HEK293 (cell line): ENCODE data around the gene NFATC3.

ENCODE experiments used
- ATF2 ChIP-seq: fragments of 450-650 bp; formaldehyde crosslinking; IDR thresholded peaks from 2 replicates; pipeline ENCODE4 v1.5.1; 2016; ENCODE audit warnings: missing biosample characterization, missing genetic modification characterization, low read depth
- EGR2 ChIP-seq: fragments of 450-650 bp; formaldehyde crosslinking; IDR thresholded peaks from 2 replicates; pipeline ENCODE4 v1.5.1; 2016; ENCODE audit warnings: low read depth, missing biosample characterization, missing genetic modification characterization
- HOXC10 ChIP-seq: sonication (generic); formaldehyde crosslinking; IDR thresholded peaks from 2 replicates; pipeline ENCODE4 v1.8.1; 2023; ENCODE audit warnings: mild to moderate bottlenecking, missing genetic modification reagents
- KLF1 ChIP-seq: fragments of 450-650 bp; formaldehyde crosslinking; IDR thresholded peaks from 2 replicates; pipeline ENCODE4 v1.5.1; 2016; ENCODE audit warnings: missing biosample characterization, missing genetic modification characterization
- MEIS1 ChIP-seq: sonication (generic); formaldehyde crosslinking; IDR thresholded peaks from 2 replicates; pipeline ENCODE4 v1.8.1; 2022; ENCODE audit warnings: missing genetic modification reagents, mild to moderate bottlenecking, borderline replicate concordance
- MZF1 ChIP-seq: fragments of 450-650 bp; formaldehyde crosslinking; IDR thresholded peaks from 2 replicates; pipeline ENCODE4 v1.5.1; 2017; ENCODE audit warnings: missing biosample characterization, missing genetic modification characterization, borderline replicate concordance
- PATZ1 ChIP-seq: fragments of 450-650 bp; formaldehyde crosslinking; IDR thresholded peaks from 2 replicates; pipeline ENCODE4 v1.5.1; 2016; ENCODE audit warnings: missing biosample characterization, missing genetic modification characterization
- PBX3 ChIP-seq: sonication (generic); formaldehyde crosslinking; IDR thresholded peaks from 2 replicates; pipeline ENCODE4 v1.8.1; 2022; ENCODE audit warnings: mild to moderate bottlenecking, moderate library complexity, missing genetic modification reagents
- SCRT1 ChIP-seq: fragments of 450-650 bp; formaldehyde crosslinking; IDR thresholded peaks from 2 replicates; pipeline ENCODE4 v1.5.1; 2016; ENCODE audit warnings: missing biosample characterization, missing genetic modification characterization, borderline replicate concordance
- ZBTB1 ChIP-seq: fragments of 450-650 bp; formaldehyde crosslinking; IDR thresholded peaks from 2 replicates; pipeline ENCODE4 v1.5.1; 2016; ENCODE audit warnings: missing biosample characterization, missing genetic modification characterization
- ZBTB17 ChIP-seq: fragments of 450-650 bp; formaldehyde crosslinking; IDR thresholded peaks from 2 replicates; pipeline ENCODE4 v1.5.1; 2016; ENCODE audit warnings: missing biosample characterization, missing genetic modification characterization
- ZBTB21 ChIP-seq: fragments of 450-650 bp; formaldehyde crosslinking; IDR thresholded peaks from 2 replicates; pipeline ENCODE4 v1.5.1; 2017; ENCODE audit warnings: missing biosample characterization, missing genetic modification characterization
- ZNF174 ChIP-seq: fragments of 450-650 bp; formaldehyde crosslinking; IDR thresholded peaks from 2 replicates; pipeline ENCODE4 v1.5.0; 2017; ENCODE audit warnings: missing biosample characterization, mild to moderate bottlenecking, missing genetic modification characterization
- ZNF18 ChIP-seq: fragments of 450-650 bp; formaldehyde crosslinking; IDR thresholded peaks from 2 replicates; pipeline ENCODE4 v1.5.1; 2016; ENCODE audit warnings: missing biosample characterization, missing genetic modification characterization
- ZNF214 ChIP-seq: fragments of 450-650 bp; formaldehyde crosslinking; IDR thresholded peaks from 2 replicates; pipeline ENCODE4 v1.5.1; 2017; ENCODE audit warnings: missing biosample characterization, mild to moderate bottlenecking, missing genetic modification characterization, borderline replicate concordance
- ZNF24 ChIP-seq: fragments of 450-650 bp; formaldehyde crosslinking; IDR thresholded peaks from 2 replicates; pipeline ENCODE4 v1.5.1; 2016; ENCODE audit warnings: missing biosample characterization, missing genetic modification characterization
- ZNF26 ChIP-seq: fragments of 450-650 bp; formaldehyde crosslinking; IDR thresholded peaks from 2 replicates; pipeline ENCODE4 v1.5.1; 2016; ENCODE audit warnings: missing biosample characterization, missing genetic modification characterization
- ZNF274 ChIP-seq, 2 experiments: fragments of 200-500 bp in 1 of 2; fragments of 450-650 bp in 1 of 2; sonication (Bioruptor generic) in 1 of 2; formaldehyde crosslinking in 1 of 2; IDR thresholded peaks; 2 replicates each; pipeline versions ENCODE4 v1.5.1 to v1.6.1; 2014 to 2016; ENCODE audit warnings: borderline replicate concordance in 1 of 2, inconsistent platforms in 1 of 2, low read length in 1 of 2, missing biosample characterization in 1 of 2, missing genetic modification characterization in 1 of 2
- ZNF362 ChIP-seq: fragments of 450-650 bp; formaldehyde crosslinking; IDR thresholded peaks from 2 replicates; pipeline ENCODE4 v1.5.1; 2016; ENCODE audit warnings: missing biosample characterization, missing genetic modification characterization
- ZNF391 ChIP-seq: fragments of 450-650 bp; formaldehyde crosslinking; IDR thresholded peaks from 2 replicates; pipeline ENCODE4 v1.5.1; 2016; ENCODE audit warnings: low read depth, missing biosample characterization, missing genetic modification characterization, borderline replicate concordance
- ZNF433 ChIP-seq: fragments of 450-650 bp; formaldehyde crosslinking; IDR thresholded peaks from 2 replicates; pipeline ENCODE4 v1.5.1; 2016; ENCODE audit warnings: missing biosample characterization, missing genetic modification characterization, low read depth
- ZNF521 ChIP-seq: fragments of 450-650 bp; formaldehyde crosslinking; IDR thresholded peaks from 2 replicates; pipeline ENCODE4 v1.5.1; 2017; ENCODE audit warnings: missing biosample characterization, mild to moderate bottlenecking, missing genetic modification characterization
- ZNF555 ChIP-seq: fragments of 450-650 bp; formaldehyde crosslinking; conservative IDR thresholded peaks from 2 replicates; pipeline ENCODE4 v1.5.1; 2017; ENCODE audit warnings: missing biosample characterization, mild to moderate bottlenecking, missing genetic modification characterization, inconsistent platforms
- ZNF558 ChIP-seq: fragments of 450-650 bp; formaldehyde crosslinking; IDR thresholded peaks from 2 replicates; pipeline ENCODE4 v1.5.1; 2016; ENCODE audit warnings: missing biosample characterization, missing genetic modification characterization
- ZNF610 ChIP-seq: fragments of 450-650 bp; formaldehyde crosslinking; IDR thresholded peaks from 2 replicates; pipeline ENCODE4 v1.5.1; 2016; ENCODE audit warnings: missing biosample characterization, missing genetic modification characterization, borderline replicate concordance
- ZNF621 ChIP-seq: fragments of 450-650 bp; formaldehyde crosslinking; IDR thresholded peaks from 2 replicates; pipeline ENCODE4 v1.5.1; 2017; ENCODE audit warnings: missing biosample characterization, missing genetic modification characterization
- ZNF626 ChIP-seq: fragments of 450-650 bp; sonication (Bioruptor Pico); formaldehyde crosslinking; IDR thresholded peaks from 2 replicates; pipeline ENCODE4 v1.5.1; 2018; ENCODE audit warnings: missing biosample characterization, missing genetic modification characterization, inconsistent platforms
- ZNF701 ChIP-seq: fragments of 450-650 bp; formaldehyde crosslinking; IDR thresholded peaks from 2 replicates; pipeline ENCODE4 v1.5.1; 2016; ENCODE audit warnings: missing biosample characterization, missing genetic modification characterization
- ZNF777 ChIP-seq: fragments of 450-650 bp; formaldehyde crosslinking; IDR thresholded peaks from 2 replicates; pipeline ENCODE4 v1.5.1; 2017; ENCODE audit warnings: missing biosample characterization, missing genetic modification characterization, borderline replicate concordance
- ZSCAN30 ChIP-seq: fragments of 450-650 bp; IDR thresholded peaks from 2 replicates; pipeline ENCODE4 v1.5.1; 2018; ENCODE audit warnings: missing biosample characterization, mild to moderate bottlenecking, missing genetic modification characterization, moderate library complexity

NFATC3 gene

GRCh38 chr16:68244903-68245853, 160.0 kb downstream of the NFATC3 start, which contains the start of gene PLA2G15 (continued):
- TF ChIP-seq ZNF274 (IDR thresholded peaks at IDR 0.05; ENCODE audit: low read length), result no peak
- TF ChIP-seq ZNF274 (tag by site-specific recombination; IDR thresholded peaks at IDR 0.05; ENCODE audit: borderline replicate concordance), result no peak
- TF ChIP-seq ATF2, result no peak
- TF ChIP-seq ZNF621, result no peak
- TF ChIP-seq ZNF701, result no peak
- no peak for TF ChIP-seq MEIS1 (CRISPR knock-in tag)
- no peak for TF ChIP-seq ZNF555 (tag by site-specific recombination)
- TF ChIP-seq ZNF521, result no peak
- TF ChIP-seq ZNF391 (tag by site-specific recombination), result peak; percentile 43; the same call in 1 of the 2 replicates
- TF ChIP-seq ZNF558, result no peak
- no peak for TF ChIP-seq ZNF362 (tag by site-specific recombination)
- peak; percentile 95 for TF ChIP-seq KLF1 (tag by site-specific recombination)
- TF ChIP-seq ZNF777 (tag by site-specific recombination), result no peak; the same call in 1 of the 2 replicates
- peak; percentile 99 for TF ChIP-seq PATZ1 (tag by site-specific recombination)
- no peak for TF ChIP-seq ZNF433 (tag by site-specific recombination)
- peak; percentile 48; the same call in 1 of the 2 replicates for TF ChIP-seq ZSCAN30
- TF ChIP-seq PBX3 (CRISPR knock-in tag), result no peak
- peak; percentile 93 for TF ChIP-seq ZBTB1
- peak; percentile 47; the same call in 1 of the 2 replicates for TF ChIP-seq ZNF24 (tag by site-specific recombination)
- no peak for TF ChIP-seq ZBTB21 (tag by site-specific recombination)
- no peak for TF ChIP-seq HOXC10 (CRISPR knock-in tag)
- TF ChIP-seq ZNF610 (tag by site-specific recombination), result 0 out of 2 replicates have a peak, but pooled peaks have one; percentile 26
- TF ChIP-seq ZNF26 (tag by site-specific recombination), result no peak
- TF ChIP-seq ZNF18 (tag by site-specific recombination), result no peak
- no peak for TF ChIP-seq ZNF214 (tag by site-specific recombination)
- no peak for TF ChIP-seq MZF1 (tag by site-specific recombination)
- no peak for TF ChIP-seq ZNF626 (tag by site-specific recombination)
- TF ChIP-seq SCRT1 (tag by site-specific recombination), result no peak
- peak; percentile 92 for TF ChIP-seq EGR2 (tag by site-specific recombination)
- no peak for TF ChIP-seq ZNF174 (tag by site-specific recombination)
- peak; percentile 99 for TF ChIP-seq ZBTB17 (tag by site-specific recombination)
